Stimulated activated CD8-positive, alpha-beta memory T cell treated with anti-CD3 and anti-CD28 coated beads, Interleukin-12 subunit alpha, Interleukin-12 subunit beta, amount 100 ng/mL, for 4 hours (primary cell): ENCODE measurements around the gene PITPNM1.
"Not testable (repeated sequence)": the region's sequence is repeated elsewhere in the genome, so short reads cannot be mapped to it uniquely, and the experiment has no call there.

ENCODE experiments used
- DNase-seq: peaks from one replicate; pipeline ENCODE4 v3.0.0-alpha.2; 2020; ENCODE audit warnings: low read depth

Gene PITPNM1

GRCh38 chr11:67466367-67466766 is 38.8 kb downstream of the PITPNM1 start:
- DNase-seq = no peak

- not testable (repeated sequence) for DNase-seq
Measured at GRCh38 chr11:67465530-67465929, 39.6 kb downstream of the PITPNM1 start.

- DNase-seq = no peak
Measured at GRCh38 chr11:67465189-67465510, 40.0 kb downstream of the PITPNM1 start.

GRCh38 chr11:67464411-67465188 is 40.6 kb downstream of the PITPNM1 start:
- peak; percentile 80 for DNase-seq

- DNase-seq = no peak
Measured at GRCh38 chr11:67463680-67464410, 41.3 kb downstream of the PITPNM1 start.

- no peak for DNase-seq
Measured at GRCh38 chr11:67463186-67463585, 42.0 kb downstream of the PITPNM1 start.

GRCh38 chr11:67458266-67458665 is 46.9 kb downstream of the PITPNM1 start:
- DNase-seq = no peak

- DNase-seq = no peak
Measured at GRCh38 chr11:67457453-67457852, 47.7 kb downstream of the PITPNM1 start.

GRCh38 chr11:67456068-67456705 is 49.0 kb downstream of the PITPNM1 start:
- DNase-seq = no peak

- DNase-seq = no peak
Measured at GRCh38 chr11:67455054-67455453, 50.1 kb downstream of the PITPNM1 start, which contains the start of gene CABP4. CABP4 (plus strand) TSS chr11:67455354; CDS start chr11:67455424, 70 bp downstream.

- no peak for DNase-seq
Measured at GRCh38 chr11:67453816-67454732, 51.1 kb downstream of the PITPNM1 start.

- DNase-seq = no peak
Measured at GRCh38 chr11:67452141-67452952, 52.8 kb downstream of the PITPNM1 start, which contains the start of gene GPR152. GPR152 (minus strand) TSS chr11:67452729; CDS start chr11:67452724, 5 bp downstream.

- DNase-seq = no peak
Measured at GRCh38 chr11:67451658-67451976, 53.5 kb downstream of the PITPNM1 start.

GRCh38 chr11:67450796-67451657 is 54.1 kb downstream of the PITPNM1 start:
- DNase-seq = no peak

- DNase-seq = no peak
Measured at GRCh38 chr11:67449116-67449844, 55.9 kb downstream of the PITPNM1 start.

GRCh38 chr11:67448220-67448609 is 56.9 kb downstream of the PITPNM1 start:
- no peak for DNase-seq

GRCh38 chr11:67445515-67445914 is 59.6 kb downstream of the PITPNM1 start:
- no peak for DNase-seq

- DNase-seq = no peak
Measured at GRCh38 chr11:67442504-67443404, 62.4 kb downstream of the PITPNM1 start.
